SIG-M5 (cell line): Measurements from ENCODE around the gene KCNC3.

Source experiments
- DNase-seq: peaks from one replicate; lab custom pipeline; 2025; lab: John Stamatoyannopoulos, UW

The KCNC3 gene

GRCh38 chr19:50275577-50276368 is 53.4 kb downstream of the KCNC3 start:
- no peak for DNase-seq

- DNase-seq = no peak
Measured at GRCh38 chr19:50273821-50274220, 55.4 kb downstream of the KCNC3 start.

GRCh38 chr19:50272263-50272897 is 56.8 kb downstream of the KCNC3 start:
- DNase-seq = no peak

GRCh38 chr19:50269653-50270052 is 59.5 kb downstream of the KCNC3 start:
- no peak for DNase-seq

GRCh38 chr19:50268501-50268900 is 60.7 kb downstream of the KCNC3 start:
- DNase-seq = no peak

- DNase-seq = no peak
Measured at GRCh38 chr19:50268041-50268440, 61.1 kb downstream of the KCNC3 start.

GRCh38 chr19:50266896-50267295 is 62.3 kb downstream of the KCNC3 start:
- no peak for DNase-seq

- no peak for DNase-seq
Measured at GRCh38 chr19:50266041-50266440, 63.1 kb downstream of the KCNC3 start.

- no peak for DNase-seq
Measured at GRCh38 chr19:50264483-50265186, 64.5 kb downstream of the KCNC3 start.

GRCh38 chr19:50263176-50263575 is 66.0 kb downstream of the KCNC3 start:
- no peak for DNase-seq
